GM23338 (cell line): ENCODE data around the gene FBXO11.

Source experiments
- CREB1 ChIP-seq: fragments of 250-450 bp; sonication (Bioruptor Pico); IDR thresholded peaks from 2 replicates; pipeline ENCODE4 v1.5.0; 2020; ENCODE audit warnings: low read depth, mild to moderate bottlenecking, moderate library complexity
- CTCF ChIP-seq, 2 experiments: fragments of 200-600 bp in 1 of 2; sonication (generic) in 1 of 2; conservative IDR thresholded peaks; 2 replicates each; pipeline versions ENCODE4 v1.5.1 to v1.6.1; 2016 to 2017; ENCODE audit warnings: antibody characterized with exemption in 2 of 2, low read depth in 2 of 2, mild to moderate bottlenecking in 2 of 2, moderate library complexity in 1 of 2
- EZH2 ChIP-seq: fragments of 200-600 bp; sonication (generic); IDR thresholded peaks from one replicate; pipeline ENCODE4 v1.8.0; 2017; ENCODE audit warnings: antibody characterized with exemption, mild to moderate bottlenecking, low read depth; ENCODE audit not compliant: unreplicated experiment
- EZH2phosphoT487 ChIP-seq: fragments of 200-600 bp; sonication (generic); IDR thresholded peaks from one replicate; pipeline ENCODE4 v1.8.1; 2018; ENCODE audit warnings: antibody characterized with exemption; ENCODE audit not compliant: unreplicated experiment
- NANOG ChIP-seq: IDR thresholded peaks from 2 replicates; pipeline ENCODE4 v1.6.1; 2016; ENCODE audit warnings: antibody characterized with exemption, borderline replicate concordance
- POLR2AphosphoS5 ChIP-seq: IDR thresholded peaks from 2 replicates; pipeline ENCODE4 v1.6.1; 2016; ENCODE audit warnings: antibody characterized with exemption, low read depth
- REST ChIP-seq: IDR thresholded peaks from one replicate; pipeline ENCODE4 v1.6.1; 2018; ENCODE audit warnings: antibody characterized with exemption; ENCODE audit not compliant: unreplicated experiment
- ZNF114 ChIP-seq: fragments of 250-450 bp; sonication (Bioruptor Pico); IDR thresholded peaks from 2 replicates; pipeline ENCODE4 v1.5.0; 2020; ENCODE audit warnings: mild to moderate bottlenecking, moderate library complexity
- ZNF462 ChIP-seq: fragments of 250-450 bp; sonication (Bioruptor Pico); IDR thresholded peaks from 2 replicates; pipeline ENCODE4 v1.5.0; 2020; ENCODE audit warnings: mild to moderate bottlenecking, moderate library complexity

GRCh38 chr2:47833516-47833968, 72.8 kb downstream of the FBXO11 start:
- TF ChIP-seq CREB1 (no peak), EZH2 (no peak), CTCF (conservative IDR thresholded peaks at IDR 0.05; ENCODE audit: low read depth in 2 of 2) (no peak), POLR2AphosphoS5 (no peak), EZH2phosphoT487 (no peak), REST (no peak), ZNF462 (CRISPR knock-in tag) (no peak), NANOG (no peak), ZNF114 (CRISPR knock-in tag) (no peak)
